H1 (cell line): ENCODE data around the gene CHN2. TPM values are rescaled to one million over a fixed set of nuclear protein-coding genes. Genes with fewer than 3 reads are reported as not detected.

Experiments used
- CTCF ChIA-PET: fragments of 300-600 bp; sonication (Branson Sonifier 250); formaldehyde crosslinking; loops from one replicate; lab custom pipeline; 2021; ENCODE audit not compliant: partially characterized antibody; lab: Charles Lee
- POLR2A ChIA-PET: fragments of 300-600 bp; sonication (Branson Sonifier 250); formaldehyde crosslinking; loops from one replicate; lab custom pipeline; 2021; ENCODE audit warnings: inconsistent platforms; ENCODE audit not compliant: partially characterized antibody; lab: Charles Lee
- DNase-seq, 2 experiments: peaks; one replicate each; pipeline versions ENCODE4 v3.0.0 to v3.0.0-alpha.2; 2010 to 2022; ENCODE audit warnings: low spot score in 2 of 2, low read depth in 1 of 2, mixed read lengths in 1 of 2
- FAIRE-seq: peaks from 2 replicates; lab custom pipeline; 2011; peaks lifted over from hg19 to GRCh38; lab: Jason Lieb, UNC
- H2AFZ ChIP-seq: 2 replicates; pipeline ENCODE4 v1.8.1; 2012; ENCODE audit warnings: low read length, inconsistent platforms
- H2AK5ac ChIP-seq: 2 replicates; pipeline ENCODE4 v1.6.1; 2013; ENCODE audit warnings: low read depth, low read length
- H2BK120ac ChIP-seq: replicated peaks from 2 replicates; pipeline ENCODE3; 2013; ENCODE audit warnings: low read depth, low read length, inconsistent platforms
- H2BK12ac ChIP-seq: 2 replicates; pipeline ENCODE4 v1.6.1; 2013; ENCODE audit warnings: low read depth, low read length
- H2BK15ac ChIP-seq: 2 replicates; pipeline ENCODE4 v1.6.1; 2013; ENCODE audit warnings: low read length
- H2BK20ac ChIP-seq: 2 replicates; pipeline ENCODE4 v1.6.1; 2013; ENCODE audit warnings: low read length
- H2BK5ac ChIP-seq: 2 replicates; pipeline ENCODE4 v1.6.1; 2013; ENCODE audit warnings: low read depth, low read length
- H3K14ac ChIP-seq: 2 replicates; pipeline ENCODE4 v1.6.1; 2013; ENCODE audit warnings: inconsistent platforms; ENCODE audit not compliant: insufficient read length
- H3K18ac ChIP-seq: 2 replicates; pipeline ENCODE4 v1.6.1; 2013; ENCODE audit warnings: low read length; ENCODE audit errors: extremely low read depth
- H3K23ac ChIP-seq: 2 replicates; pipeline ENCODE4 v1.6.1; 2013; ENCODE audit warnings: inconsistent platforms; ENCODE audit not compliant: insufficient read length
- H3K23me2 ChIP-seq: 2 replicates; pipeline ENCODE4 v1.6.1; 2013; ENCODE audit warnings: low read depth, low read length
- H3K27ac ChIP-seq: 2 replicates; pipeline ENCODE4 v1.6.1; 2011; ENCODE audit warnings: low read depth, low read length, inconsistent platforms
- H3K27me3 ChIP-seq, 4 experiments: replicated peaks in 1 of 4; 1 replicate in 1 of 4; 2 replicates in 3 of 4; pipeline versions ENCODE4 v1.6.1 to v1.8.1; 2011 to 2013; ENCODE audit warnings: low read length in 3 of 4, mild to moderate bottlenecking in 3 of 4, inconsistent platforms in 2 of 4, mixed read lengths in 2 of 4, moderate library complexity in 1 of 4; ENCODE audit not compliant: control insufficient read depth in 3 of 4, insufficient read depth in 3 of 4; ENCODE audit errors: extremely low read depth in 1 of 4
- H3K36me3 ChIP-seq, 4 experiments: 2 replicates each; pipeline versions ENCODE4 v1.6.1 to v1.8.1; 2011 to 2013; ENCODE audit warnings: mild to moderate bottlenecking in 4 of 4, low read length in 3 of 4, moderate library complexity in 2 of 4, control low read depth in 1 of 4, inconsistent platforms in 1 of 4; ENCODE audit not compliant: insufficient read depth in 4 of 4, control insufficient read depth in 2 of 4
- H3K4ac ChIP-seq: replicated peaks from 2 replicates; pipeline ENCODE3; 2013; ENCODE audit warnings: low read length, low read depth, mixed read lengths, inconsistent platforms; ENCODE audit not compliant: insufficient read length
- H3K4me1 ChIP-seq, 4 experiments: replicated peaks in 1 of 4; 1 replicate in 1 of 4; 2 replicates in 3 of 4; pipeline versions ENCODE4 v1.6.1 to v1.8.1; 2011 to 2013; ENCODE audit warnings: low read length in 3 of 4, inconsistent platforms in 2 of 4, mixed read lengths in 1 of 4; ENCODE audit not compliant: insufficient read depth in 4 of 4, control insufficient read depth in 3 of 4
- H3K4me2 ChIP-seq, 2 experiments: 2 replicates each; pipeline versions ENCODE4 v1.6.1 to v1.8.1; 2011 to 2013; ENCODE audit warnings: low read depth in 2 of 2, low read length in 2 of 2, control low read depth in 1 of 2, inconsistent platforms in 1 of 2, mild to moderate bottlenecking in 1 of 2; ENCODE audit not compliant: insufficient read depth in 1 of 2
- H3K4me3 ChIP-seq, 4 experiments: fragments of 200-600, 300-600 bp in 1 of 4; sonication (generic), shearing (Covaris generic), sonication (Bioruptor Twin) in 1 of 4; 2 replicates each; pipeline versions ENCODE4 v1.5.1 to v1.8.1; 2011 to 2016; ENCODE audit warnings: low read length in 4 of 4, low read depth in 3 of 4, control low read depth in 2 of 4, inconsistent platforms in 2 of 4, mild to moderate bottlenecking in 2 of 4, mixed read lengths in 1 of 4, moderate library complexity in 1 of 4; ENCODE audit not compliant: insufficient read depth in 2 of 4; ENCODE audit errors: extremely low read depth in 1 of 4
- H3K56ac ChIP-seq: replicated peaks from 2 replicates; pipeline ENCODE3; 2013; ENCODE audit warnings: low read depth, mild to moderate bottlenecking, mixed read lengths, low read length, inconsistent platforms; ENCODE audit not compliant: insufficient read length
- H3K79me1 ChIP-seq: 2 replicates; pipeline ENCODE4 v1.6.1; 2013; ENCODE audit warnings: low read depth, low read length, control low read depth
- H3K79me2 ChIP-seq, 2 experiments: 2 replicates each; pipeline versions ENCODE4 v1.6.1 to v1.8.1; 2012 to 2013; ENCODE audit warnings: low read length in 2 of 2, mild to moderate bottlenecking in 2 of 2, inconsistent platforms in 1 of 2; ENCODE audit not compliant: insufficient read depth in 2 of 2, control insufficient read depth in 1 of 2
- H3K9ac ChIP-seq, 4 experiments: replicated peaks in 1 of 4; 1 replicate in 1 of 4; 2 replicates in 3 of 4; pipeline versions ENCODE4 v1.6.1 to v1.8.1; 2011 to 2013; ENCODE audit warnings: low read depth in 3 of 4, low read length in 3 of 4, control low read depth in 2 of 4, mild to moderate bottlenecking in 2 of 4, moderate library complexity in 2 of 4, inconsistent platforms in 1 of 4; ENCODE audit errors: extremely low read depth in 1 of 4
- H3K9me3 ChIP-seq, 2 experiments: 2 replicates each; pipeline versions ENCODE4 v1.6.1 to v1.8.1; 2012 to 2013; ENCODE audit warnings: mild to moderate bottlenecking in 2 of 2, moderate library complexity in 2 of 2, control low read depth in 1 of 2, inconsistent platforms in 1 of 2, low read depth in 1 of 2, low read length in 1 of 2, mixed read lengths in 1 of 2; ENCODE audit not compliant: insufficient read depth in 2 of 2
- H4K20me1 ChIP-seq, 2 experiments: replicated peaks in 1 of 2; 2 replicates each; pipeline versions ENCODE3 to v1.8.1; 2011 to 2013; ENCODE audit warnings: inconsistent platforms in 2 of 2, low read length in 2 of 2, mild to moderate bottlenecking in 1 of 2; ENCODE audit not compliant: insufficient read depth in 2 of 2, control insufficient read depth in 1 of 2
- H4K5ac ChIP-seq: 2 replicates; pipeline ENCODE4 v1.6.1; 2013; ENCODE audit warnings: low read length, low read depth, mixed read lengths, inconsistent platforms; ENCODE audit not compliant: insufficient read length
- H4K8ac ChIP-seq: 2 replicates; pipeline ENCODE4 v1.8.0; 2013; ENCODE audit warnings: mild to moderate bottlenecking, moderate library complexity, low read length, inconsistent platforms; ENCODE audit not compliant: insufficient read depth; ENCODE audit errors: extremely low read depth
- H4K91ac ChIP-seq: replicated peaks from 2 replicates; pipeline ENCODE3; 2013; ENCODE audit warnings: low read length, mixed read lengths, inconsistent platforms; ENCODE audit not compliant: insufficient read length
- ATF2 ChIP-seq: IDR thresholded peaks from 2 replicates; pipeline ENCODE4 v1.6.1; 2012; ENCODE audit warnings: low read length, inconsistent platforms
- E2F6 ChIP-seq: IDR thresholded peaks from 2 replicates; pipeline ENCODE4 v1.6.1; 2012; ENCODE audit warnings: inconsistent platforms
- EGR1 ChIP-seq: IDR thresholded peaks from 2 replicates; pipeline ENCODE4 v1.6.1; 2011; ENCODE audit warnings: low read depth, low read length, borderline replicate concordance
- EP300 ChIP-seq, 2 experiments: IDR thresholded peaks; 1 replicate in 1 of 2; 2 replicates in 1 of 2; pipeline ENCODE4 v1.6.1; 2011 to 2012; ENCODE audit warnings: low read depth in 2 of 2, low read length in 2 of 2, mild to moderate bottlenecking in 2 of 2, borderline replicate concordance in 1 of 2, inconsistent platforms in 1 of 2, moderate library complexity in 1 of 2
- NANOG ChIP-seq: IDR thresholded peaks from 2 replicates; pipeline ENCODE4 v1.6.1; 2011; ENCODE audit warnings: low read length, low read depth, mild to moderate bottlenecking, inconsistent platforms; ENCODE audit not compliant: insufficient read depth, poor library complexity, severe bottlenecking
- SIN3A ChIP-seq, 2 experiments: IDR thresholded peaks in 1 of 2; conservative IDR thresholded peaks in 1 of 2; 2 replicates each; pipeline ENCODE4 v1.6.1; 2011 to 2012; ENCODE audit warnings: low read length in 2 of 2, improper control_type of control experiment in 1 of 2, low read depth in 1 of 2, mild to moderate bottlenecking in 1 of 2
- SIX5 ChIP-seq: IDR thresholded peaks from 2 replicates; pipeline ENCODE4 v1.6.1; 2011; ENCODE audit warnings: mild to moderate bottlenecking, low read depth, low read length
- SP1 ChIP-seq: IDR thresholded peaks from 2 replicates; pipeline ENCODE4 v1.6.1; 2011; ENCODE audit warnings: low read depth, low read length
- WGBS, 2 experiments: shearing (Covaris generic) in 1 of 2; methylation state at CpG; one replicate each; pipeline versions ENCODE4 v1.1.6 to v1.1.7; 2013 to 2015; ENCODE audit warnings: low lambda C conversion rate in 2 of 2, mixed read lengths in 2 of 2, inconsistent platforms in 1 of 2, low coverage in 1 of 2, missing lambda C conversion rate in 1 of 2; ENCODE audit not compliant: insufficient replicate concordance in 2 of 2, insufficient coverage in 1 of 2, insufficient read length in 1 of 2; ENCODE audit errors: extremely low coverage in 1 of 2, missing lambda C conversion rate in 1 of 2; 5-methylcytosine and 5-hydroxymethylcytosine counted together
- polyA plus RNA-seq, 7 experiments: library from polyadenylated mRNA; depleted of rRNA in 3 of 7; stranded (reverse) in 5 of 7; unstranded in 2 of 7; fragments of >200 nt in 5 of 7; fragments of 200-250 nt in 2 of 7; gene quantifications; 1 replicate in 5 of 7; 2 replicates in 1 of 7; 4 replicates in 1 of 7; pipeline versions ENCODE4 v1.2.1 to v1.2.3, GENCODE V29; 2011 to 2013; ENCODE audit warnings: missing spikeins in 2 of 7, mixed read lengths in 2 of 7
- total RNA-seq: library from RNA; stranded (reverse); fragmentation: NEBNext Ultra II Directional; extraction: Animal tissue kit (Norgen Biotek cat#: 25700); gene quantifications from 2 replicates; pipeline ENCODE4 v1.2.1, GENCODE V29; 2021

Gene CHN2
- total and polyA plus RNA-seq, 2 of the 8 experiments (the other 6 are each of a cell fraction or from before 2014, with no cell fraction given) = 2.9 to 4.8 TPM

- no peak overlapping the region for H2BK120ac ChIP-seq
- H3K9ac ChIP-seq = no peak overlapping the region
- no peak for DNase-seq
- H3K27ac ChIP-seq = no peak overlapping the region
- no peaks in the 10 kb centered on the region for H3K36me3 ChIP-seq
- no peak overlapping the region for H3K14ac ChIP-seq
- no peak overlapping the region for H3K56ac ChIP-seq
- H3K4me2 ChIP-seq = 0 out of 4 replicates have a peak overlapping the region, but pooled peaks of 1 of the 2 experiments have one; percentile 2
- H3K9me3 ChIP-seq = no peaks in the 10 kb centered on the region
- H2BK20ac ChIP-seq = no peak overlapping the region
- H3K27me3 ChIP-seq = no peaks in the 10 kb centered on the region; a peak in 1 of 7 replicates
- ChIA-PET CTCF (interaction anchor here (1.2 to 2.5 kb wide), 4 partner anchors 15 to 283 kb away, joined by 4 to 15 read pairs (median 6); no protein-coding TSS in a partner anchor), POLR2A (no interaction called here)
- no peak overlapping the region for H4K8ac ChIP-seq
- no peak overlapping the region for H4K91ac ChIP-seq
- WGBS, 2 experiments = 55% methylated on average over 6 of the region's 6 CpGs; no CpG with 5 or more reads in 1 of the 2 experiments
- H2BK5ac ChIP-seq = no peak overlapping the region
- no peak overlapping the region for H3K4ac ChIP-seq
- H3K4me1 ChIP-seq = peaks cover 0 to 5% (median 0%) of the 10 kb centered on the region in 4 experiments; a peak in 2 of 7 replicates
- H4K5ac ChIP-seq = no peak overlapping the region
- H3K79me2 ChIP-seq = no peaks in the 10 kb centered on the region
- H3K79me1 ChIP-seq = no peaks in the 10 kb centered on the region
- no peaks in the 10 kb centered on the region for H3K23me2 ChIP-seq
- H2AK5ac ChIP-seq = no peak overlapping the region
- H3K18ac ChIP-seq = no peak overlapping the region
- no peaks in the 10 kb centered on the region for H4K20me1 ChIP-seq
- FAIRE-seq = peak; percentile 86
- H3K4me3 ChIP-seq = no peak overlapping the region
- H2AFZ ChIP-seq = no peak overlapping the region
- no peak overlapping the region for H3K23ac ChIP-seq
- no peak overlapping the region for H2BK15ac ChIP-seq
- no peak overlapping the region for H2BK12ac ChIP-seq
- no peak for TF ChIP-seq SIN3A (conservative IDR thresholded peaks at IDR 0.05 in 1 of 2, IDR thresholded peaks at IDR 0.05 in 1 of 2; ENCODE audit: low read depth in 1 of 2, low read length in 2 of 2)
- no peak for TF ChIP-seq NANOG
- TF ChIP-seq SP1 = no peak
- TF ChIP-seq EGR1 = no peak
- no peak for TF ChIP-seq E2F6
- TF ChIP-seq SIX5 = no peak
- TF ChIP-seq ATF2 = no peak
- TF ChIP-seq EP300 (IDR thresholded peaks at IDR 0.05; ENCODE audit: borderline replicate concordance in 1 of 2, low read depth in 2 of 2, low read length in 2 of 2) = no peak
Measured at GRCh38 chr7:29204491-29205272, 10.1 kb downstream of the CHN2 start.
